ENCODE data around the gene SLF2. TPM values are rescaled to one million over a fixed set of nuclear protein-coding genes. Genes with fewer than 3 reads are reported as not detected.
A peak's percentile ranks its signal among the peaks of the same experiment; 100 is the strongest.

Gene SLF2
- total and polyA plus RNA-seq, 2 of the 8 experiments (the other 6 are each of a cell fraction or from before 2014, with no cell fraction given), result 5.5 to 20.9 TPM

GRCh38 chr10:100999742-101000126, 87.0 kb downstream of the SLF2 start, which contains the start of gene LZTS2 (continued):
- TF ChIP-seq CHD7 (IDR thresholded peaks at IDR 0.05; ENCODE audit: insufficient replicate concordance, low read length) (no peak), KDM4A (IDR thresholded peaks at IDR 0.05; ENCODE audit: low read depth, low read length, severe bottlenecking) (peak; percentile 41), RFX5 (IDR thresholded peaks at IDR 0.05; ENCODE audit: borderline replicate concordance, low read depth, low read length) (no peak), SP2 (IDR thresholded peaks at IDR 0.05; ENCODE audit: low read length) (no peak)
